ENCODE measurements around the gene RAB11FIP4.

- TF ChIP-seq CTCF (IDR thresholded peaks at IDR 0.05) = no peak
- no peak for TF ChIP-seq POLR2AphosphoS5 (IDR thresholded peaks at IDR 0.05)
- no peak for TF ChIP-seq POLR2A (IDR thresholded peaks at IDR 0.05)
These were observed 195.5 kb downstream of the RAB11FIP4 start for GRCh38 chr17:31586946-31587345.

Data from suprapubic skin (tissue), 4 donors.